HG03342 (cell line): Measurements from ENCODE around the gene NR0B1.

Experiments
- ATAC-seq: cut with Tn5 transposase; IDR thresholded peaks from one replicate; pipeline ENCODE4 v1.9.1; 2021; ENCODE audit warnings: mild to moderate bottlenecking, moderate library complexity; ENCODE audit not compliant: unreplicated experiment

Gene NR0B1

DNA sequence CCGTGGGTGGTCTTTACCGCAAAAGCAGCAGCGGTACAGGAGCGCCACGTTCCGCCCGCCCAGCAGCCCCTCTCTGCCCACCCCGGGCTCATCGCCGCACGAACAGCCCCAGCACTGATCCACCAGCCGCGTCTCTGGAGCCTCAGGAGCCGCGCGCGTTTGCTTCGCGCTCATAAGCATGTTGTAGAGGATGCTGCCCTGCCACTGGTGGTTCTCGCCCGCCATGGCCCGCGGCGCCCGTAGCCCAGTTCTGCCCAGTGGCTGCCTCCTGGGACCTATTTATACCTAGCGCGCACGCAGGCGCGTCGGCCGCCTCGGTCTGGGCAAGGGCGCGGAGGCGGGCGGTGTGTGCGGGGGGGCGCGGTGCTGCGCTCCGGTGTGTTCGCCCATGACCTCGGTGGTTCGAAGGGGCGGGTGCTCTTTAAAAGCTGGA lies at the start of gene NR0B1:
Gene NR0B1, minus strand, starts transcription at position 252 of the 433 bp plus-strand sequence. Its CDS starts 27 bp downstream, at position 225.
- no peak for ATAC-seq

GRCh38 chrX:30349946-30350345 lies 40.8 kb upstream of the NR0B1 start:
- no peak for ATAC-seq

GRCh38 chrX:30343206-30343605 lies 34.0 kb upstream of the NR0B1 start:
- ATAC-seq: no peak

DNA sequence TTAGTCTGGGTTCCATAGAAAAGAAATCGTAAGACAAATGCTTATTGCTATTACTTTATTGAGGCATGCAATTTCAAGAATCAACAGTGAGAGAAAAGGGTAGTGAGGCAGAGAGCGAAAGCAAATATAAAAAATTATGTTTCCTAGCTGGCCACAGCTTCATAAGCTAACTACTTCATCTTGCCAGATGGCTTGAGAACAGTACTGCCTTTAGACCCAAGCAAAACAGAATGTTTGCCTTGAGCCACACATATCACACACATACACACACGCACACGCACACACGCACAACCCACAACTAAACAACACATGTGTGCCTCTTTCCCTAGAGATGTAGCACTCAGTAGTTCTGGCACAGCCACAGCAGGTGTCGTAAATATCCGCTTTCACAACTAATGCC lies 31.6 kb upstream of the NR0B1 start:
- no peak for ATAC-seq

DNA sequence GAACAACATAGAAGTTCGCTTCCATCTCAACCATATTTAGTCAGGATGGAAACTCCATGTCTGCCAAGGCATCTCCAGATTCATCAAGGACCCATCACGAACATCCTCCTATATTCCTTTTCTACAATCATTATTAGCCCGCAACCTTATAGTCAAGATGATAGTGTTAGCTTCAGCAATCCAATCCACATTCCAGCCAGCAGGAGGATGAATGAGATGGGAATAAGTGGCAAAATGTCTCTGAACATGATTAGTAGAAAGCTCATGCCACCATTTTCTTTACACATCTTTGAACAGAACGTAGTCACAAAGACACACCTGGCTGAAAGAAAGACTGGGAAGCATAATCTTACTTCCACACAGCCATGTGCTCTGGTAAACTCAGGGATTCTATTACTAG lies 18.6 kb upstream of the NR0B1 start:
- ATAC-seq: no peak

DNA sequence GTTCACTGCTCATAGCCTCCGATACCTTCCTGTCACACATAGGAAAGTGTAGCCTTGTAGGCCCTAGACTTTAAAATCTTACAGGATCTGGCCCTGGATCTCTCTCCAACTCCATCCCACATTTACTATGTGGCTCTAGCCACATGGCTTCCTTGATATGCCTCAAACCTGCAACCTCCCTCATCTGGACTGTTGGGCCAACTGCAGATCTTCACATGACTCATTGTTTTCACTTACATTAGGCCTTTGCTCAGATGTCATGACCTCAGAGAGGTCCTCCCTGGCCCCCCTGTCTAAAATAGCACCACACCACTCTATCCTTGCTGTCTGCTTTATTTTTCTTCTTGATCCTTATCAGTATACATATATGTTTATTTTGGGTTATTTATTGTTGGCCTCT lies 8.1 kb upstream of the NR0B1 start:
- ATAC-seq: no peak

- no peak for ATAC-seq
Measured at GRCh38 chrX:30313322-30313721, 4.1 kb upstream of the NR0B1 start.

- ATAC-seq: no peak
Measured at GRCh38 chrX:30312858-30313257, 3.7 kb upstream of the NR0B1 start.

DNA sequence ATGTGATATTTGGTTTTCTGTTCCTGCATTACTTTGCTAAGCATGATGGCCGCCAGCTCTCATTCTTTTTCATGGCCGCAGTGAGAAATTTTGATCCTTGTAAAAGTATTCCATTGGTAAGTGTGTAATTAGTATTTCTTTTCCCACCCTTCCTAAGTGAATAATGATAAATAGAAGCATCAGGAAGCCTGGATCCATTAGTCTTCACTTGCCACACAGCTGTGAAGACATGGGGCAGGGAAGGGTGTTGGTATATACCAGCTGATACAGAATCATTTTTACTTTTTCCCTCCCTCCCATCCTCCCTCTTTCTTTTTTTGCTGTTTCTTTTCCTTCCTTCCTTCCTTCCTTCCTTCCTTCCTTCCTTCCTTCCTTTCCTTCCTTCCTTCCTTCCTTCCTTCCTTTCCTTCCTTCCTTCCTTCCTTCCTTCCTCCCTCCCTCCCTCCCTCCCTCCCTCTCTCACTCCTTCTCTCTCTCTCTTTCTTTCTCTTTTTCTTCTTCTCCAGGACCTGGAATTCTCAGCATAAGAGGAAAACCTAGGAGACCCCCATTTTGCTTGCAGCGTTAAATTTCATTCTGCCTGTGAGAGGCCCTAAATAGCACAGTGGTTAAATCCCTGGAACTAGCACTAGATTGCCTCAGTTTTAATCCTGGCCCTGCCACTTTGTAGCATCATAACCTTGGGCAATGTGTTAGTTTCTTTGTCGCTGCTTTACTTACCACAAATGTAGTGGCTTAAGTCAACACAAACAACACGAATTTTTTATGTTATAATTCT lies 1.4 kb upstream of the NR0B1 start:
- ATAC-seq: no peak

GRCh38 chrX:30308263-30309138 lies 689 bp downstream of the NR0B1 start:
- ATAC-seq: no peak

DNA sequence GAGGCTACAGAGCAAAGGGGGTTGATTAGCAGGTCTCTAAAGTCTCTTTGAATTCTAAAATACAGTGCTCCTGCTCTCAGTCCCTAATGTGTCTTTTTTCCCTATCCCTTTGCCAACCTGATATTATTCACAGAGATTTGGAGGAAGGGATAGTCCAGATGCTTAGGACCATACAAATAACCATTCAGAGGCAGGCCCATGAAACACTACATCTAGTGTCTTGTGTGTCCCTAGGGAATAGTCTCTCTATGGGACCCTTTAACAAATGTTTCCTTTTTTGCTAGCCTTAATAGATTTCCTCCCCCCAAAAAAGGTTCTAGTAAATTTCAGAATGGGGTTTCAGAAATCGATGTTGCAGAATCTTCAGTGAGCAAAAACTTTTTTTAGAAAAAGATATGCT lies 1.7 kb downstream of the NR0B1 start:
- ATAC-seq: no peak

DNA sequence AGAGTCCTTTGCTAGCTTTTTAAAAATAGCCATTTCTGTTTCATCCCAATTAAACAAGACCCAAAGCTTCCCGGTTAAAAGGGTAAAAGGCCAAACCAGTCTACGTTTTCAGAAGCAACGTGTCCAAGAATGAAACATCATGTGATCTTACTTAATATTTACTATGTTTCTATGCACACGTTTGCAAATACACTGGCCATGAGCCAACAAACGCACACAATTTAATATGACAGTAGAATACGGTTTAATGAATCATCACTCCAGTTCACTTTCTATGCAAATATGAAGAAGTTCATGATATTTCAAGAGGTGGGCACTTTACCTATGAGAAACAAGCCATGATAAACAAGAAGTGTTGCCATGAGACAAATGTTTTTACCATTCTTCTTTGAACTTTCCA lies 4.3 kb downstream of the NR0B1 start:
- ATAC-seq: no peak

- ATAC-seq: no peak
Measured at GRCh38 chrX:30302956-30303355, 6.2 kb downstream of the NR0B1 start.

GRCh38 chrX:30301963-30302362 lies 7.2 kb downstream of the NR0B1 start:
- ATAC-seq: no peak

- no peak for ATAC-seq
Measured at GRCh38 chrX:30301208-30301607, 8.0 kb downstream of the NR0B1 start.

DNA sequence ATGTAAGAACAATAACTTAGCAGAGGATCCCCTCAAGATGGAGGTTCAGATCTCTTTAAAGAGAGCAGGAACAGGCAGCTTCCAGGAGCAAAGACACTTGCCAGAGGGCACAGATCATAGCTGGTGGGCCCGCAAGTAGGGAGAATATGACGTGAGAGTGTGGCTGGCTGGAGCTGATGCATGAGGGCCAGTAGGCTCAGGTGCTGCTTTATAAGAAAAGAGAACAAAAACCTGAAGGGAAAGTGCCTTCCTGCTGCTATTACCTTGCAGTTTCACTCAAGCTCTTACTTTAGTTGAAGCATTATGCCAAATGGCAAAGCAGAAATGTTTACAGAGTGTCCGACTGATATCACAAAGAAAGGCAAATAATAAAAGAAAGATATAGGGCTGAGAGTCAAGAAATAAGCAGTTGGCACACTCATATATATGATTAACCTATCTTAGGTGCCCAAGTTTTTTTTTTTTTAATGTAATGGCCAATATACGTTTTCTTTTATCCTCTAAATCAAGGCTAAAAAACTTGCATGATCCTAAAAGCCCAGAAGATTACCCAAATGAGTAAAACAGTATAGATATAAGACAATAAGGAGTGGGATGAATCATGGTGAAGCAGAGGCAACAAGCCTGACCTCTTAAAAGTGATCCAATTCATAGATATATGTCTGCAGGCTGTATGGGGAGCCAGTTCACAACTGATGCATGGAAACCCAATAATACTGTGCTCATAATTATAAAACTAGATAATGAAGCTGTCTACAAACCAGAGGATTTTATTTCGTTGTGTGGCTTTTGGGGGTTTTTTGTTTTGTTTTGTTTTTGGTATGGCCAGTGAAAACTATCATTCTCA lies 12.6 kb downstream of the NR0B1 start:
- no peak for ATAC-seq

- ATAC-seq: peak; percentile 54
Measured at GRCh38 chrX:30283456-30284200, 25.6 kb downstream of the NR0B1 start.

- no peak for ATAC-seq
Measured at GRCh38 chrX:30282527-30282926, 26.7 kb downstream of the NR0B1 start.

- no peak for ATAC-seq
Measured at GRCh38 chrX:30280428-30280827, 28.8 kb downstream of the NR0B1 start.

DNA sequence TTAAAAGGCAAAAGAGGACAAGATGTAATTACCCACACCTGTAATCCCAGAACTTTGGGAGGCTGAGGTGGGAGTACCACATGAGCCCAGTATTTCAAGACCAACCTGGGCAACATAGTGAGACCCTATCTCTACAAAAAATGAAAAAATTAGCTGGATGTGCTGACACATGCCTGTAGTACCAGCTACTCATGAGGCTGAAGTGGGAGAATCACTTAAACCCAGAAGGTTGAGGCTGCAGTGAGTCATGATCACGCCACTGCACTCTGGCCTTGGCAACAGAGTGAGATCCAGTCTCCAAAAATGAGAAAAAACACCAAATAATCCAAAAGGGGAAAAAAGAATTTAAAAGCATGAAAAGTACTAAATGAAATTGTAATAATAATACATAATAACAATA lies 30.8 kb downstream of the NR0B1 start:
- no peak for ATAC-seq
